ACHN (cell line): ENCODE measurements around the gene ATP8B2.
"Not testable (repeated sequence)": the region's sequence is repeated elsewhere in the genome, so short reads cannot be mapped to it uniquely, and the experiment has no call there.

ENCODE experiments used
- DNase-seq: peaks from one replicate; pipeline ENCODE4 v3.0.0-alpha.2; 2015
- in situ Hi-C: cut with HindIII; loops from 2 replicates; pipeline ENCODE4 v1.10.0; 2017; ENCODE audit warnings: low sequenced_read_pairs, low pct_ligation_motif_present, low pct_unique_long_range_greater_than_20kb

ATP8B2 gene

DNA sequence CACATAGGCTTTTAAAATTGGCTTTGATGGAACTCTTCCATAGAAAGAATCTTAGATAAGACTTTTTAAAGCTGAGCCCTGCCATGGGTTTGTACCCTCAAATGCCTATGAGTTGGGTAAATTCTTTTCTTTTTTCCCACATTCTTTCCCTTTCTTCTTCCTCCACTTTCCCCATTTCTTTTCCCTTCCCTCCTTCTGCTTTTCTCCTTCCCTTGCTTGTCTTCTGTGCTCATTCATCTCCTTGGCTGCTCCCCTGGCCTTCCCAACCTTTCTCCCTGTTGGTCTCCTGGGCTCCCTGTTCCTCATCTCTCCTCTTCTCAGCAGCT, 3.8 kb upstream of the ATP8B2 start:
- in situ Hi-C loops, DNase-seq: not testable (repeated sequence)

DNA sequence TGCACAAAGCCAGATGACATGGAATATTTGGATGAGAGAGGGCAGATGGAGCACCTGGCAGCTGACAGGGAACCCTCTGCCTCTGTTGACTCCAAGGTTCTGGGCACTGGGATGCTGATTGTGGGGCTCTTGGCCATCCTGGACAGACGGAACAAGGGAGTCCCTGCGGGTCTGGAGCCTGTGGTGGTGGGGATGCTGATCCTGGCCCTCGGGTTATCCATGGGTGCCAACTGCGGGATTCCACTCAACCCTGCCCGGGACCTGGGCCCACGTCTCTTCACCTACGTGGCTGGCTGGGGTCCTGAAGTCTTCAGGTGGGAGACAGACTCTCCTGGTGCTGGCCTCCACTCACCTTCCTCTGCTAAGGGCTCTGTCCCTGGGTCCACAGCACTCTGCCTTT, 1.8 kb upstream of the ATP8B2 start:
- in situ Hi-C loops = no loop called here
- DNase-seq = no peak

DNA sequence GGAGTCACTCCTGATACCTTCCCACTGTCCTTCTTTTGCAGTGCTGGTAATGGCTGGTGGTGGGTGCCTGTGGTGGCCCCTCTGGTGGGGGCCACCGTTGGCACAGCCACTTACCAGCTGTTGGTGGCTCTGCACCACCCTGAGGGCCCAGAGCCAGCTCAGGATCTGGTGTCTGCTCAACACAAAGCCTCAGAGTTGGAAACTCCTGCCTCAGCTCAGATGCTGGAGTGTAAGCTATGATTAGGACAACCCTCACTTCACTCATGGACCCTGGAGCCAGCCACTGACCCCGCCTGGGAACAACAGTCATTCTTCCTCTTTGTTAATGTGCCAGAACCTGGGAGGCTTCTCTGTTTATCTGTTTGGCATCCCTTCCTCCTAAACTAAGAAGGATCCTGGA, 1.1 kb upstream of the ATP8B2 start:
- no peak for DNase-seq
- in situ Hi-C loops = no loop called here

DNA sequence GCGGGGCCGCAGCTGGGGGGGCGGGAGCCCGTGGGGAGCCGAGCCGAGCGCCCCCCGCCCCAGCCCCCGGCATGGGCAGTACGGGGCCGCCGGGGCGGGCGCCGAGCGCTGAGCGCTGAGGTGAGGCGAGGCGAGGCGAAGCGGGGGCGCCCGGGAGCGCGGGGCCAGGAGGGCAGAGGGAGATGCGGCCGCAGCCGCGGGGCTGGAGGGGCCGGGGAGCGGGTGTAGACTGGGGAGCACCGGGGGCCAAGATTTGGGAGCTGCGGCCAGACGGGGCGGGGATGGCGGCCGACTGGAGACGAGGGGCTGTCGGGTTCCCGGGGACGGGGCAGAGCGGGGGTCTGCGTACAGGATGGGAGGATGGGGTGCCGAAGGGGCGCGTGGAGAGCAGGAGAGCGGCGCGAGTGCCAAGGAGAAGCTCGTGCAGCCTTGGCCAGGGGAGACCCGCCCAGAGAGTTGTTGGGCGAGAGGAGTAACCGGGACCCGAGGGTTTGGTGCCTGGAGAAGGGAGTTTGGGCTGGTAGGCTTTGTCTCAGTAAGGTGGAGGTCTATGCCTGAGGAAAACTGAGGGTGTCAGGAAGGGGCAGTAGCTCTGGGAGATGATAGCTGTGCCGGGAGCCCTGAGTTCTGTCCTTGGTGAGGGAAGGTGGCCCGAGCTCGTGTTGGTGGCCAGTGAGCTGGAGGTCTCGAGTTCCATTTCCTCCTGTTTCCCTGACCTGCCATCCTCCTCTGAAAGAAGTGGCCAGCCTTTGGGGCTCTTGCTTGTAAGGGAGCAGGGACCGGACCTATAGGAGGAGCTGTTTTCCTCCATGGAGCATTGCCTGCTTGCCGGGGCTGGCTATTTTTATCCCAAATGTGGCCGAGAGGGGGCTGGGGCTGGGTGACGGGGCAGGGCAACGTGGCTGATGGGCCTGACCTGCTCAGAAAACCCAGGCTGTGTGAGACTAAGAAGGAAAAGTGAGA, 539 bp downstream of the ATP8B2 start:
- in situ Hi-C loops = no loop called here
- DNase-seq = peak; percentile 92

DNA sequence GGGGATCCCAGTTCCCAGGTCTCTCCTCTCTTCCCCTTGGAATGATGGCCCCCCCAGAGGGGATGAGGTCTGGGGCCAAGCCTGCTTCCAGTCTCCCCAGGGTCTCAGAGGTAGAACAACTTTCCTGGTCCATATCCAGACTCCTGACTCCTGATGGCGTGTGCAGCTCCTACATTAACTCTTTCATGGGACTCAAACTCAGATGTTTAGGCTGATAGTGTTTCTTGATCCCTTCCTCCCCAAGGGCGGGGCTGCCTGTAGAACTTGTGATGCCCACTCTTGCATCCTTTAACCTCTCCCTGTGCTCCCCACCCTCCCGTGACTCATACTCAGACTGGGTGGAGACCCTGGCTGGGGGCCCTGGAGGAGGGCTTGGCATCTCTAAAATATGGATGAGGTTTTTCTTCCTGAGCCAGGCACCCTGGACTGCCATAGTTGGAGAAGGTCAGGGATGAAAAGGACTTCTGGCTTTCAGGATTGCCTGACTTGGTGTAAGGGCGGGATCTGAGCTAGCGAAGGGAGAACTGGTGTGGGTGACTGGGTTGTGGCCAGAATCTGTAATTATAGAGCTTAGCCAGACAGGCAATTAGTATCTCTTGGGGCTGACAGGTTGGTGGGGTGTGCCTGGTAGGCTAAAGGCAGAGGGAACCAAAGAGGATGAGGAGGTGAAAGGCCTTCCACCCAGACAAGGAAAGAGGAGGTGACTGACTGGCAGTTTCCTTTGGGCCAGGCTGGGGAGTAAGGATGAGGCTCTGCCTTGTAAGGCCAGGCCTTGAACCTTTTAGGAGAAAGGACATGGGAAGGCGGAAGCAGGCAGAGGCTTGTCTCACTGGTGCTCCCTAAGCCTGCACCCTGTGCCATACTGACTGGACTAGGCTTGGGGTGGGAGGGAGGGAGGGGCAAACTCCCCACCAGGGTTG, 1.5 kb downstream of the ATP8B2 start:
- in situ Hi-C loops = no loop called here
- DNase-seq = no peak

DNA sequence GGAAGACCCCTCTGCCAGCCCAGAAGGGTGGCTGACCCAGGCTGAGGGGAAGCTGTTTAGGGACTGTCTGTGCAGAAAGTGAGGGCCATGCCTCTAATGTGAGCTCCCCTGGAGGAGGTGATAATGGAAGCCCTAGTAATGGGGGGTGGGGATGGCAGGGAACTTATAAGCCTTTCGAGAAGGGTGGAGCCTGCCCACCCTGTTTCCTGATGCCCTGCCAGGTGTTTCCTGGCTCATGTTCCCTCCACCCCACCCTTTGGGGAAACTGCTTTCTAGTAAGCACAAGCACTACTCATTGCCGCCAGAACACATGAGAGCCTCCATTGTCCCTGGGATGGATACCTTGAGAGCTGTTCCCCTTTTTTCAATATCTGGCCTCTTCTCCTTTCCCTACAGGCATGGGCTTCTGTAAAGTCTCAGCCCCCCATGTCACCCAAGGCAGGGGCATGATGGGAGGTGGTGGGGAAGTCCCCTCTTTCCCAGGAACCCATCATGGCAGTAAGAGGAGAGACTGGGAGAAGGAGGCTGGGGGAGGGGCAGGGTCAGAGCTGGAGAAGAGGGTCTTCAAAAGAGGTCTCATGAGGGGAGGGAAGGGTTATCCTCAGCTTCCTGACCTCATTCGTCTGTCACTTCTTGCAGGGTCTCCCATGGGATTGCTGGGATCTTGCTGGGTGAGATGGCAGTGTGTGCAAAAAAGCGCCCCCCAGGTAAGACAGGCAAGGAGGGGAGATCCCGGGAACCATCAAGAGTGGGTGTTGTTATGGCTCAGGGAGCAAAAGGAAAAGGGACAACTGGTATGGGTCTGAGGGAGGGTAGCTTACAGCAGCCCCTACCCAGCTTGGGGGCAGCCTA, 2.4 kb downstream of the ATP8B2 start:
- in situ Hi-C loops = no loop called here
- no peak for DNase-seq

DNA sequence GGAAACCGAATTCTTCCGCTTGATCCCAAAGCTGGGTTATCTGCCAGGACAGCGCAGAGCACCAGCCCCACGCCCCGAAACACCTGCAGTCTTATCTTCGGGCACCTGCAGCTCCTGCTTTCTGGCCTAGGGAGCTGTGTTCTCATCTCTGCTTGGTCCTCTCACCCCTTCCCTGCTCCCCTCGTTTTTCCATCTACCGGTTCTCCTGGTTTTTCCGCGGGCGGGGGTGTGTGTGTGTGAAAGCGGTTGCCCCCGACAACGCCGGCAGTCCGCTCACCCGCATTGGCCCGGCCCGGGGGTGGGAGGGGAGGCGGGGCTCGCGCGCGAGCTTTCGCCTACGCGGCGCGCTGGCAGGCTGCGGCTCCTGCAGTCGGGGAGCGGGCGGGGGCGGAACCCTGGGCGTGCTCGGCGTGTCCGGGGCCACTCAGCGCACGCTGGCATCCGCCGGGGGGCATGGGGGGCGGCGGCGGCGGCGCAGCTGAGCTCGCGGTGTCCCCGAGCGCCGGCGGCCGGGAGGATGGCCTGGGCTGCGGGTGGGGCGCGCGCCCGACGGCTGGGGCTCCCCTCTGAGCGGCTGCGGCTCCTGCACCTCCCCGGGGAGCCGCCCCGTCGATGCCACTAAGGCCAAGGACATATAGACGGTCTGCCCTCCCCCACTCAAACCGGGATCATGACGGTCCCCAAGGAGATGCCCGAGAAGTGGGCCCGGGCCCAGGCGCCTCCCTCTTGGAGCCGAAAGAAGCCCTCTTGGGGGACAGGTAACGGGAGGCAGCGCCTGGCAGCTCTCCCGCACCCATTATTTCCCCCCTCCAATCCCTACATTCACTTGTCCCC, 3.2 kb downstream of the ATP8B2 start:
- in situ Hi-C loops = no loop called here
- DNase-seq = peak; percentile 79

DNA sequence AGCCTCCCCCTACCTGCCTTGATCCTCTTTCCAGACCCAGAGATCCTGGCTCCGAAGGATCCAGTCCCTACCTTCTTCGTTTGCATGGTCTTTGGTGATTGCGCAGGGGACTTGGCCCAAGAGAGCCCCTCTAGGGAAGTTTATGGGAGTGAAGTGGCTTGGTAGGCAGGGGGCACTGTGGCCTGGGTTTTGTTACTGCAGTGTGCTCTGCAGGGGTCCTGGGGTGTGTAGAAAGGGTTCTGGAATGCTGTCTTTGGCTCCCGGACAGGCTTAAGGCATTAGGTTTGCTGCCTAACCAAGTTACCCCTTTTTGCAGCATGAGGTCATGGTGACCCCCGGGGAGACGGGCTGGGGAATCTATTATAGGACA, 3.8 kb downstream of the ATP8B2 start:
- DNase-seq = no peak
- in situ Hi-C loops = no loop called here

DNA sequence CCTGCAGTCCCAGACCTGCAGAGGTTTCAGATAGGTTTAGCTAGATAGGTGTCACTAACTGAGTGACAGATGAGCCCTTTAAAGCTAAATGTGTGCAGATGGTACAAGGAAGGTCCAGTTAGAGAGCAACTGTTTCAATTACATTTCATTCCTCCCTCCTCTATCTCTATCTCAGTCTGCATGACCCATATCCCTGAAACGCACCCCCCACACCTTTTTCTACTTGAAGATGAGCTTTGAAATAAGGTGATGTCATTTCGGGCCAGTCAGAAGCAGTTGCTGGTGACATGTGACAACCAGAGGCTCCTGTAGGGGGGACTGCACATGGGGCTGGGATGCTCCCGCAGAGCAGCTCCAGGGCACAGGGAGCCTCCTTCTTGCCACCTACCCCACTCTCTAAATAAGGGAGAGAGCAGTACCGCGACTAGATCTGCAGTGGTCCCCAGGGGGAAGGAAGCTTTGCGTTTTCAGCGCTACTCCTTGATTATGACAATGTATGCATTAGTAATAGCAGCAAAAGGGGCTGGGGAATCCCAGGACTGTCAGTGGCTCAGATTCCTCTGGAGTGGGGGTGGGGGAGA, 4.3 kb downstream of the ATP8B2 start:
- no peak for DNase-seq
- in situ Hi-C loops = no loop called here

DNA sequence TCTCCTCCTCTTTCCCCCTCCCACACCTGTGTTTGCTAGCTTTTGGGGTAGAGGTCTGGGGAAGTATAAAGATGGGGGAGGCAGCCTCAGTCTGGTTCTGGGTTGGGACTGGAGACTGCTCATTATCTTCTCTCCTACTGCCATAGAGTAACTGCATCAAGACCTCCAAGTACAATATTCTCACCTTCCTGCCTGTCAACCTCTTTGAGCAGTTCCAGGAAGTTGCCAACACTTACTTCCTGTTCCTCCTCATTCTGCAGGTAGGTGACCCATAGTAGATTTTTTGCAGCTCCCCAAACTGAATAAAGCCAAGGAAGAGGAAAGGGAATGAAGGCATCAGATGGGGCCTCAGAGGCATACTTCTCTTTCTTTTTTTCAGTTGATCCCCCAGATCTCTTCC, 5.3 kb downstream of the ATP8B2 start:
- no peak for DNase-seq
- in situ Hi-C loops = no loop called here

DNA sequence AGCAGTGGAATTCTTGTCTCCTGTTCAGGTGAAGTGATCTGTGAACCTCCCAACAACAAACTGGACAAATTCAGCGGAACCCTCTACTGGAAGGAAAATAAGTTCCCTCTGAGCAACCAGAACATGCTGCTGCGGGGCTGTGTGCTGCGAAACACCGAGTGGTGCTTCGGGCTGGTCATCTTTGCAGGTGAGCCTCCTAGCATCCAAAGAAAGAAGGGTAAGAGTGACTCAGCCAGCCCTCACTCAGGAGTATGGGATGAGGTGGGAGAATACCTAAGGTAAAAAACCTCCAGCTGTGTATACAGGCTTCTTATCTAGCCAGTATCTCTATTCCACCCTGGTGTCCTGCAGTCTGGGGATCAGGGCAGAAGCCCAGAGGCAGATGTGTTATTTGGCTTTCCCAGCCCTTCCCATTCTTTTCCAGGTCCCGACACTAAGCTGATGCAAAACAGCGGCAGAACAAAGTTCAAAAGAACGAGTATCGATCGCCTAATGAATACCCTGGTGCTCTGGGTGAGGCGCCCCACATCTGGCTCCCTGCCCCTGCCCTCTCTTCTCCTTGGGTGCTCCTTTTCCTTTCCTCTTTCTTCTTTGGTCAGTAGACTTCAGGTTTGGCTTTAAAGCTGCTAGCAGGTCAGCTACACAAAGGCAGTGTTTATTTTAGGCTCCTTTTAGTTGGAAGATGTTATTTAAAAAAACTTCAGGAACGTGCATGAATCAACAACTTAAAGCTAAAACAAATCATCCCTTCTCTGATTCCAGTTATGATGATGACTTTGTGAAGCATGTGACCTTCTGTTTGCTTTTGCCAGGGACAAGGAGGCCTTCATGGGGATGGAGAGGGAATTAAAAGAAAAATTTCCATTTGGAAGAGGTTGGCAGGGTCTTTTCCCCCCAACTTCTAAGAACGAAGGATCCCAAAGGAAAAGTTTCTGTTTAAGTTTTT, 9.0 kb downstream of the ATP8B2 start:
- in situ Hi-C loops = no loop called here
- DNase-seq = no peak

DNA sequence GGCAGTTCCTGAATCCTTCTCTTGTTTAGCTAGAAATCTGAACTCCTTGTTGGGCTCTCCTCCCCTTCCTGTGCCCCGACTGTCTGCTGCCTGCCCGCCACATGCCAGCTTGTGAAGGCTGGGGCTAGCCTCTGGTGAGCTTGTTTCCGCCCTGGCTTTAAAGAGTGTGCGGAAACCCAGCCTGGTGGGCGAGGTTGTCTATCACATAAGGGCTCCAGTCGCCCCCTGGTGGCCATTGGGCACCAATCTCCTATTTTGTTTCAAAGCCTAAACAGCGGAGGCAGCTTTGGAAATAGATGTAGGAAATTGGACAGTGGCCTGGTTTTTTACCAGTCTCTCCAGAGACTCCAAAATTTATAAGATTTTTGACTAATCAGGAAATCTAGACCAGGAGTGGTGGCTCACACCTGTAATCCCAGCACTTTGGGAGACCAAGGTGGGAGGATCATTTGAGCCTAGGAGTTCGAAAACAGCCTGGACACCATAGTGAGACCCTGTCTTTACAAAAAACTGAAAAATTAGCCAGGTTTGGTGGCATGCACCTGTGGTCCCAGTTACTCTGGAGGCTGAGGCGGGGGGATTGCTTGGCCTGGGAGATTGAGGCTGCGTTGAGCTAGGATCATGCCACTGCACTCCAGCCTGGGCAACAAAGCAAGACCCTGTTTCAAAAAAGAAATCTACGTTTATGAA, 9.8 kb downstream of the ATP8B2 start:
- in situ Hi-C loops = no loop called here

DNA sequence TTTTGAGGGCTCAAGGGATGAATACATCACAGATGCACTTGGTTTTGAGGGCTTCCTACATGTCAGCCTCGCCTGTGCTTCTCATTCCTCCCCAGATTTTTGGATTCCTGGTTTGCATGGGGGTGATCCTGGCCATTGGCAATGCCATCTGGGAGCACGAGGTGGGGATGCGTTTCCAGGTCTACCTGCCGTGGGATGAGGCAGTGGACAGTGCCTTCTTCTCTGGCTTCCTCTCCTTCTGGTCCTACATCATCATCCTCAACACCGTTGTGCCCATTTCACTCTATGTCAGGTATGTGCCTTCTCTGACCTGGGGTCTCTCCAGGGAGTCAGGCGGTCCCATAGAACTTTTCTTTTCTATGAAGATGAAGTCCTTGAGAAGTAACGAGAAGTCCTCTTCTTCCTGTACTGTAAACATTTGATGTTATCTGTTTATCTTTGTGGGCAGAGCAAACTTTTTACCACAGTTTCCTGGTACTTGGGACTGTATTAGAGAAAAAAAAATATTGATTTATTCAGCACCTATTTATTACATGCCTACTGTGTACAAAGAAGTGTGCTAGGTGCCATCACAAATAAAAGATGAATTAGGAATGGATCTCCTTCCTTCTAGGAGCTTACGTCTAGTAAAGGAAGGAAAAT, 12.0 kb downstream of the ATP8B2 start:
- in situ Hi-C loops = no loop called here

More for the DNA sequence above, 9.8 kb downstream of the ATP8B2 start:
- peak; percentile 78 for DNase-seq

DNA sequence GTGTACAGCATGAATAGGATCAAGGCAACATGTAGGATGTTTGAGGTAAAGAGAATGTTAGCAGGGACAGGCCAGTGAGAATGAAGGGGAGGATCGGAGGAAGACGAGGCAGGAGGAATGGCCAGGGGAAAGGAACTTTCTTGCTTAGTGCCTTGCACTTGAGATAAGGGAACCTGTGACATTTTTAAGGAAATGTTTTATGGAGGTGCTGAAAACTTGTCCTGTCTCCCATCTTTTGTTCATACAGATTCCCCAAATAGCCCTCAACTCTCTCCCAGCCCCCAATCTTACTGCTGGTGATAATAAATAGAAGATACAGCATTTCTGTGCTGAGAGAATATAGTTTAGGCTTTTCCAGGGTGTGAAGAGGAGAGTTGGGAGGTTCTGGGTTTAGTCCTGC, 13.6 kb downstream of the ATP8B2 start:
- no peak for DNase-seq

More for the DNA sequence above, 12.0 kb downstream of the ATP8B2 start:
- no peak for DNase-seq

DNA sequence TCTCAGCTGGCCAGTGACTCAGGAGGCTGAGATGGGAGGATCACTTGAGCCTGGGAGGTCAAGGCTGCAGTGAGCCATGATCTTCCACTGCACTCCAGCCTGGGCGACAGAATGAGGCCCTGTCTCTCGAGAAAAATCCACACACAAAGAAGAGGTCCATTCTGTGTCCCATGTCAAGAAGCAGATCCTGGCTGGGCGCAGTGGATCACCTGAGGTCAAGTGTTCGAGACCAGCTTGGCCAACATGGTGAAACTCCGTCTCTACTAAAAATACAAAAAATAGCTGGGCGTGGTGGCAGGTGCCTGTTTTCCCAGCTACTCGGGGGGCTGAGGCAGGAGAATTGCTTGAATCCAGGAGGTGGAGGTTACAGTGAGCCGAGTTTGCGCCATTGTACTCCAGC, 16.0 kb downstream of the ATP8B2 start:
- DNase-seq, in situ Hi-C loops: not testable (repeated sequence)

More for the DNA sequence above, 13.6 kb downstream of the ATP8B2 start:
- in situ Hi-C loops = no loop called here

DNA sequence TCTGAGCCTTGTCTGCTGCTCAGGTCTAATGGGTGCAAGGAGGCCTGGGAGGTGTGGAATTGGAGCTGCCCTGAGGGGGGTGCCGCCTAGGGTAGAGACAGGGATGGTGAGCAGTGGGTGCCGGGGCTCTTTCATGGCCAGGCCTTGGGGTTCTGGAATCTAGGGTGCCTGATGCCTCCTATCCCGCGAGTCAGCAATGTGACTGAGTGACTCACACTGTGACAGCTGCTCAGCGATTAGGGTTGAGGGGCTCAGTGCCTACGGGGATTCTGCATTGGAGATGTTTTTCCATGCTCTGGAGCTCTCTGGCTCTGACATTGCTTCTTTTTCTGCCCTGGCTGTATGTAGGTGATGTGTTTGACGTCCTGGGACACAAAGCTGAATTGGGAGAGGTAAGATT, 16.8 kb downstream of the ATP8B2 start:
- in situ Hi-C loops = no loop called here
- no peak for DNase-seq
